Transverse colon (tissue), 4 donors: ENCODE measurements around the gene ATCAY. TPM values are rescaled to one million over a fixed set of nuclear protein-coding genes. Genes with fewer than 3 reads are reported as not detected.

Source experiments
- DNase-seq: peaks from one replicate; pipeline ENCODE4 v3.0.0-alpha.2; 2019
- H3K27ac ChIP-seq, 4 donors: fragments of 200-600 bp; sonication (generic); 2 replicates each; pipeline ENCODE4 v1.5.1; 2016 to 2018; ENCODE audit warnings: inconsistent platforms in 4 of 4
- H3K27me3 ChIP-seq: fragments of 200-600 bp; sonication (generic); 2 replicates; pipeline ENCODE4 v1.5.1; 2017; ENCODE audit warnings: inconsistent platforms
- H3K36me3 ChIP-seq, 4 donors: fragments of 200-600 bp; sonication (generic); 2 replicates each; pipeline ENCODE4 v1.5.1; 2017 to 2019; ENCODE audit warnings: inconsistent platforms in 4 of 4
- H3K4me1 ChIP-seq, 4 donors: fragments of 200-600 bp; sonication (generic); 2 replicates each; pipeline ENCODE4 v1.5.1; 2017 to 2020; ENCODE audit warnings: inconsistent platforms in 4 of 4
- H3K4me3 ChIP-seq, 4 donors: fragments of 200-600 bp; sonication (generic); 1 replicate in 1 of 4; 2 replicates in 3 of 4; pipeline versions ENCODE4 v1.5.1 to v1.6.1; 2017 to 2019; ENCODE audit warnings: inconsistent platforms in 4 of 4
- H3K9me3 ChIP-seq, 2 donors: fragments of 200-600 bp; sonication (generic); 2 replicates each; pipeline ENCODE4 v1.5.1; 2017 to 2019; ENCODE audit warnings: inconsistent platforms in 2 of 2
- CTCF ChIP-seq, 5 experiments: fragments of 200-600 bp in 3 of 5; fragments of 450-650 bp in 2 of 5; sonication (generic) in 3 of 5; IDR thresholded peaks; 1 replicate in 2 of 5; 2 replicates in 3 of 5; pipeline ENCODE4 v1.5.1; 2016 to 2017; ENCODE audit warnings: antibody characterized with exemption in 5 of 5, inconsistent platforms in 3 of 5, mild to moderate bottlenecking in 2 of 5, moderate library complexity in 1 of 5
- EP300 ChIP-seq: sonication (generic); formaldehyde crosslinking; IDR thresholded peaks from one replicate; pipeline ENCODE4 v1.6.1; 2017; ENCODE audit warnings: antibody characterized with exemption, low read depth
- POLR2A ChIP-seq: fragments of 450-650 bp; IDR thresholded peaks from one replicate; pipeline ENCODE4 v1.6.1; 2016; ENCODE audit warnings: antibody characterized with exemption, mild to moderate bottlenecking, moderate library complexity
- POLR2AphosphoS5 ChIP-seq, 3 donors: sonication (generic); formaldehyde crosslinking; IDR thresholded peaks; one replicate each; pipeline ENCODE4 v1.6.1; 2016; ENCODE audit warnings: antibody characterized with exemption in 3 of 3
- WGBS, 2 donors: methylation state at CpG; one replicate each; pipeline ENCODE4 v1.1.5; 2018; ENCODE audit warnings: low coverage in 1 of 2; 5-methylcytosine and 5-hydroxymethylcytosine counted together
- in situ Hi-C, 4 donors: fragments of 200-750 bp; cut with MboI; loops; one replicate each; pipeline versions ENCODE4 v1.15.0 to v1.15.1; 2017; ENCODE audit warnings: low sequenced_read_pairs in 3 of 4, low pct_ligation_motif_present in 1 of 4, low pct_unique_long_range_greater_than_20kb in 1 of 4
- intact Hi-C: fragments of 100-400 bp; cut with DNase I; formaldehyde crosslinking; loops from one replicate; pipeline ENCODE4 v1.15.1; 2023; ENCODE audit warnings: low total_unique reads
- total RNA-seq, 4 donors: library from RNA; depleted of rRNA; stranded (reverse); fragments of >200 nt; gene quantifications; one replicate each; pipeline ENCODE4 v1.1.0, GENCODE V29; 2016

Gene ATCAY
- total RNA-seq, 4 donors from 2014 or later: 0.32 to 0.60 (median 0.55) TPM; not detected in 1

GRCh38 chr19:3895788-3896187 lies 15.3 kb downstream of the ATCAY start:
- H3K4me1 ChIP-seq: peaks cover 0 to 7% (median 0%) of the 10 kb centered on the region in 4 donors
- peaks cover 0 to 2% of the 10 kb centered on the region in 2 donors for H3K9me3 ChIP-seq
- no peaks in the 10 kb centered on the region for H3K27me3 ChIP-seq
- intact Hi-C loops (no loop called here), in situ Hi-C loops (no loop called here)
- no peak overlapping the region for H3K27ac ChIP-seq
- TF ChIP-seq CTCF (IDR thresholded peaks at IDR 0.05): no peak
- TF ChIP-seq EP300: no peak
- no peak for TF ChIP-seq POLR2A
- no peak for TF ChIP-seq POLR2AphosphoS5 (IDR thresholded peaks at IDR 0.05)
- no peak for DNase-seq
- 89 to 93% methylated on average over 2 to 5 of the region's 5 CpGs for WGBS, 2 donors
- no peak overlapping the region for H3K4me3 ChIP-seq
- H3K36me3 ChIP-seq: no peaks in the 10 kb centered on the region

- DNase-seq: no peak
- Histone ChIP-seq H3K27me3 (no peaks in the 10 kb centered on the region), H3K9me3 (peaks cover 0 to 2% of the 10 kb centered on the region in 2 donors), H3K36me3 (no peaks in the 10 kb centered on the region), H3K4me1 (peaks cover 0 to 7% (median 0%) of the 10 kb centered on the region in 4 donors), H3K27ac (no peak overlapping the region), H3K4me3 (no peak overlapping the region)
- TF ChIP-seq CTCF (IDR thresholded peaks at IDR 0.05) (no peak), POLR2A (no peak), EP300 (no peak), POLR2AphosphoS5 (IDR thresholded peaks at IDR 0.05) (no peak)
- WGBS, 2 donors: 69 to 74% methylated on average over 4 of the region's 4 CpGs
- in situ Hi-C loops: no loop called here
- intact Hi-C loops: no loop called here
Measured at GRCh38 chr19:3897936-3898335, 17.5 kb downstream of the ATCAY start.

- Histone ChIP-seq H3K4me1 (peaks cover 0 to 7% (median 0%) of the 10 kb centered on the region in 4 donors), H3K36me3 (no peaks in the 10 kb centered on the region), H3K4me3 (no peak overlapping the region), H3K27ac (no peak overlapping the region), H3K9me3 (peaks cover 0 to 2% of the 10 kb centered on the region in 2 donors), H3K27me3 (no peaks in the 10 kb centered on the region)
- in situ Hi-C loops: no loop called here
- intact Hi-C loops: no loop called here
- DNase-seq: no peak
- TF ChIP-seq POLR2AphosphoS5 (IDR thresholded peaks at IDR 0.05) (no peak), EP300 (no peak), POLR2A (no peak), CTCF (IDR thresholded peaks at IDR 0.05) (no peak)
- WGBS, 2 donors: 80 to 97% methylated on average over 3 of the region's 3 CpGs
Measured at GRCh38 chr19:3898426-3898825, 17.9 kb downstream of the ATCAY start.

GRCh38 chr19:3899531-3900294 lies 19.2 kb downstream of the ATCAY start:
- WGBS, 2 donors: 52 to 83% methylated on average over 1 to 18 of the region's 18 CpGs
- H3K9me3 ChIP-seq: peaks cover 0 to 2% of the 10 kb centered on the region in 2 donors
- H3K4me1 ChIP-seq: peaks cover 0 to 7% (median 0%) of the 10 kb centered on the region in 4 donors
- H3K36me3 ChIP-seq: no peaks in the 10 kb centered on the region
- no peaks in the 10 kb centered on the region for H3K27me3 ChIP-seq
- peak overlapping the region in 2 of 4 donors; percentile 25 to 43 for H3K27ac ChIP-seq
- TF ChIP-seq EP300: no peak
- no peak for TF ChIP-seq POLR2AphosphoS5 (IDR thresholded peaks at IDR 0.05)
- no peak for TF ChIP-seq POLR2A
- no peak for TF ChIP-seq CTCF (IDR thresholded peaks at IDR 0.05)
- no peak overlapping the region for H3K4me3 ChIP-seq
- DNase-seq: peak; percentile 15
- intact Hi-C loops: no loop called here
- in situ Hi-C loops: loop anchor here in 1 of 4 donors (25.0 kb wide), 1 partner anchor 637 kb away; no protein-coding TSS in a partner anchor
